GM13977 (cell line): ENCODE measurements around the gene SNUPN.
"Not testable (repeated sequence)": the region's sequence is repeated elsewhere in the genome, so short reads cannot be mapped to it uniquely, and the experiment has no call there.

Source experiments
- DNase-seq: peaks from one replicate; pipeline ENCODE4 v3.0.0; 2012; ENCODE audit warnings: low spot score
- in situ Hi-C: fragments of 300-500 bp; cut with MboI; formaldehyde crosslinking; loops from one replicate; pipeline ENCODE4 v1.12.0; 2022; ENCODE audit warnings: low sequenced_read_pairs, low pct_unique_long_range_greater_than_20kb, mixed read lengths, inconsistent platforms; ENCODE audit not compliant: unreplicated experiment
- TF ChIP-seq, protein P1 (sequence below): IDR thresholded peaks from 2 replicates; pipeline ENCODE4 v1.5.1; 2012; ENCODE audit warnings: mild to moderate bottlenecking, control low read depth; ENCODE audit not compliant: insufficient read depth; ENCODE audit errors: extremely low read depth, missing control alignments

SNUPN gene

GRCh38 chr15:75565062-75565970, 60.2 kb downstream of the SNUPN start:
- in situ Hi-C loops, result no loop called here
- no peak for DNase-seq
- TF ChIP-seq, protein P1, sequence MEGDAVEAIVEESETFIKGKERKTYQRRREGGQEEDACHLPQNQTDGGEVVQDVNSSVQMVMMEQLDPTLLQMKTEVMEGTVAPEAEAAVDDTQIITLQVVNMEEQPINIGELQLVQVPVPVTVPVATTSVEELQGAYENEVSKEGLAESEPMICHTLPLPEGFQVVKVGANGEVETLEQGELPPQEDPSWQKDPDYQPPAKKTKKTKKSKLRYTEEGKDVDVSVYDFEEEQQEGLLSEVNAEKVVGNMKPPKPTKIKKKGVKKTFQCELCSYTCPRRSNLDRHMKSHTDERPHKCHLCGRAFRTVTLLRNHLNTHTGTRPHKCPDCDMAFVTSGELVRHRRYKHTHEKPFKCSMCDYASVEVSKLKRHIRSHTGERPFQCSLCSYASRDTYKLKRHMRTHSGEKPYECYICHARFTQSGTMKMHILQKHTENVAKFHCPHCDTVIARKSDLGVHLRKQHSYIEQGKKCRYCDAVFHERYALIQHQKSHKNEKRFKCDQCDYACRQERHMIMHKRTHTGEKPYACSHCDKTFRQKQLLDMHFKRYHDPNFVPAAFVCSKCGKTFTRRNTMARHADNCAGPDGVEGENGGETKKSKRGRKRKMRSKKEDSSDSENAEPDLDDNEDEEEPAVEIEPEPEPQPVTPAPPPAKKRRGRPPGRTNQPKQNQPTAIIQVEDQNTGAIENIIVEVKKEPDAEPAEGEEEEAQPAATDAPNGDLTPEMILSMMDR, result no peak

- DNase-seq, result no peak
- in situ Hi-C loops, result no loop called here
- TF ChIP-seq, protein P1, result no peak
Measured at GRCh38 chr15:75561888-75562287, 63.6 kb downstream of the SNUPN start.

DNA sequence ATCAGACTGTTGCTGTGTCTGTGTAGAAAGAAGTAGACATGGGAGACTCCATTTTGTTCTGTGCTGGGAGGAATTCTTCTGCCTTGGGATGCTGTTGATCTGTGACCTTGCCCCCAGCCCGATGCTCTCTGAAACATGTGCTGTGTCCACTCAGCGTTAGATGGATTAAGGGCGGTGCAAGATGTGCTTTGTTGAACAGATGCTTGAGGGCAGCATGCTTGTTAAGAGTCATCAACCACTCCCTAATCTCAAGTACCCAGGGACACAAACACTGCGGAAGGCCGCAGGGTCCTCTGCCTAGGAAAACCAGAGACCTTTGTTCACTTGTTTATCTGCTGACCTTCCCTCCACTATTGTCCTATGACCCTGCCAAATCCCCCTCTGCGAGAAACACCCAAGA, 66.2 kb downstream of the SNUPN start:
- in situ Hi-C loops, result not testable (repeated sequence)

DNA sequence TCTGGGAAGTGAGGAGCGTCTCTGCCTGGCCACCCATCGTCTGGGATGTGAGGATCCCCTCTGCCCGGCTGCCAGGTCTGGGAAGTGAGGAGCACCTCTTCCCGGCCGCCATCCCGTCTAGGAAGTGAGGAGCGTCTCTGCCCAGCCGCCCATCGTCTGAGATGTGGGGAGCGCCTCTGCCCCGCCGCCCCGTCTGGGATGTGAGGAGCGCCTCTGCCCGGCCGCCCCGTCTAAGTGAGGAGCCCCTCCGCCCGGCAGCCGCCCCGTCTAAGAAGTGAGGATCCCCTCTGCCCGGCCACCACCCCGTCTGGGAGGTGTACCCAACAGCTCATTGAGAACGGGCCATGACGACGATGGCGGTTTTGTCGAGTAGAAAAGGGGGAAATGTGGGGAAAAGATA, 66.6 kb downstream of the SNUPN start:
- in situ Hi-C loops, DNase-seq: not testable (repeated sequence)

More for the DNA sequence above, 66.2 kb downstream of the SNUPN start:
- not testable (repeated sequence) for DNase-seq

DNA sequence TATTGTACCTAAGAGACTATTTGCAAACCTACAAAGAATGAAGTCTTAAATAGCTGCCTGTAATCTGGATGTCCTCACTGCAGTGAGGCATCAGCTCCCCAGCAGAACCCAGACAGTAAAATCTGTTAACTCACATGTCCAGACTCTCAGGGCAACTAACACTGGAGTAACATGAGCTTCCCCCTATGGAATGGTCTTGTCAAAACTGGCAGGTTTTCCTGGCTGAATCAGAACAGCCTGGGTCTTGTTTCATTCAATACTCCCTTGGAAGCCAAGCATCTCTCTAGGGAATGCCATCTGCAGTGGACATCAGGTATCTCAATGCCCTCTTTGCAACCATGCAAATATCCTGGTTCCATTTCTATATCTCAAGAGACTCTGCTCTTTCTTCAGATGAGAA, 70.8 kb downstream of the SNUPN start:
- in situ Hi-C loops, result no loop called here
- no peak for DNase-seq
- TF ChIP-seq, protein P1, result no peak

DNA sequence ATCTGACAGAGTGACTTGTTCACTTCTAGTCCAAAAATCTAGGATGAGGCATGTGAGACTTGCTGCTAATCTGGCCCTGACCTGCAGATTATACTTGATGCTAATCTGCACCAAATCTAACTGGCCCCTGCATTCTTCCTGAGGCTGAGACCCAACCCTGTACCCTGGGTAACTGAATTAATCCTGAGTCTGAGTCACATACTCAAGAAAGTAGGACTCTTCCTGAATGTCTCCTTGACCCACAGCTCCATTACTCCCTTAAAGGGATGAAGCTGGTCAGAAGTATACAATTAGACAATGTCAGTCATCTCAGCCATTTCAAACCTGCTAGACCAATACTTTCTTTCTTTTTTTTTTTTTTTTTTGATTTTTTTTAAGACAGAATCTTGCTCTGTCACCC, 71.9 kb downstream of the SNUPN start:
- DNase-seq, result no peak
- in situ Hi-C loops, result no loop called here
- TF ChIP-seq, protein P1, result no peak

GRCh38 chr15:75551091-75551490, 74.4 kb downstream of the SNUPN start:
- TF ChIP-seq, protein P1, result no peak
- in situ Hi-C loops, result no loop called here
- no peak for DNase-seq
